ENCODE data around the gene KHDC4.

The KHDC4 gene

DNA sequence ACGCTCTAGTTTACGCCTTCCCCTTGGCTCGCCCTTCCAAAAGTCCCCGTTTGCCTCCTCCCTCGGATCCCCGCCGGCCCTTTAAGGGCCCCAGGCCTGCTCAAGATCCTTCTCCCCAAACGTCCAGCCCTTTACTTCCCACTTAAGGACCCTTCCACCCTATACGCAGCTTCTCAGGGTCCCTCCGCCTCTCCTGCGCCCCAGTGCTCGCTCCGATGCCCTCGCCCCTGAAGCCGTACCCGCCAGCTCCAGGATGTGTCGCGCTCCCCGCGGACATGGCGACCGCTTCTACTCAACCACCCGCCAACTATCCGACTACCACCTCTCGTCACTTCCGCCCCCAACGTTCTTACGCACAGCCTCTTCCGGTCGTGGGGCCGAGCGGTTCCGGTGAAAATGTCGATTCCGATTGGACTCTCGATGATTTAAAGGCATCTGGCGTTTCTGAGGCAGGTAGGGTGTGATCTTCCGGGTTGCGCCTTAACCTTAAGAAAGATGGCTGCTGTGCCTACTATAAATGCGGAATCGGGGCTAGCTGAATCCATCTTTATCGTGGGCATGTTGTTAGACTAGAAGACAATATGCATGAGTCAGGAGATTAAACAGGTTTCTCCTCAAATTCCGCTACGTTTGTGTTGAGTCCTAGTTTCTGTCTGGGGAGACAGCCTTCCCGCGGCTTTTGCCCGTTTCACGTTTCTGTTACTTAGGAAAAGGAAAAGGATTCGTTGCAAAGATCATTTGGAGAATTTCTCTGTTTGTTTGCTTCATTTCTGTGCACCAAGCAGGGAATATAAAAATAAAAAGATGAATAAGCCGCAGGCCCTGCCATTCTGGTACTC, at the start of gene KHDC4:
KHDC4 (minus strand) TSS at position 317 of the 839 bp plus-strand sequence; CDS start at position 277, 40 bp downstream.
- DNase-seq (ENCODE audit: low spot score), result peak; percentile 99

DNA sequence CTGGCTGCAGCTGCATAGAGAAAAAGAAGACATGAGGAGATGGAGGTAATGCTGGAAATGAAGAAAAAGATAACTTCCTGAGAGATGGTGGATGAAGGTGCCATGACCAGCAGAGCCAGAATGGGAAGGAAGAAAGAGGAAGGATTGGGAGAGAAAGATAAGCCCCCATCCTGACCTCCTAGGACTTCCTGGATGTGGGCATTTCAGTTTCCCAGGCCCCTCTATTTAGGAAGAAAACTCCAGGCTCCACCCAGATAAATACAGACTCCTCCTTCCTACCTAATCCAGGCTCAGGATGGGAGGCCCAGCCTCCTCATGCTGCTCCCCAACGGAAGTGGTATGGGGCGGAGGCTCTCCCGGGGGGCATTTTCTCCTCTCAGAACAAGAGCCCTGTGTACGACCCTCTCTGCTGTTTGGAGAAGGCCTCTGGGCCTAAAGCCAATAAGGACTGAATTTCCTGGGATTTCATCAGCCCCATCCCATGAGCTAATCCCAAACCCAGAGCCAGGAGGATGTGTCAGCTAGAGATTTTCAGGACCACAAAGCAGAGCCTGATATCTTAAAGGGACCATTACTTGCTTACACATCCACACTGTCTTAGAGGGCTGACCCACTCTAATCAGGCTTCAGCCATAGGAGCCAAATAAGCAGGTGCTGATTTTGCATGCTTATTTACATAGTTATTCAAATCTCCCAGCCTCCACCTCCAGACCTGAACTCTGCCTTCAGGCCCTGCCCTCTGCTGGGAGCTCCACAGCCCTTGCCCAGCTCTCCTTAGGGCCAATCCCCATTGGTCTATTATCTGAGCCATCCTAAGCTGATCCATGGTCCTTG, 49.2 kb upstream of the KHDC4 start:
- no peak for DNase-seq (ENCODE audit: low spot score)

DNA sequence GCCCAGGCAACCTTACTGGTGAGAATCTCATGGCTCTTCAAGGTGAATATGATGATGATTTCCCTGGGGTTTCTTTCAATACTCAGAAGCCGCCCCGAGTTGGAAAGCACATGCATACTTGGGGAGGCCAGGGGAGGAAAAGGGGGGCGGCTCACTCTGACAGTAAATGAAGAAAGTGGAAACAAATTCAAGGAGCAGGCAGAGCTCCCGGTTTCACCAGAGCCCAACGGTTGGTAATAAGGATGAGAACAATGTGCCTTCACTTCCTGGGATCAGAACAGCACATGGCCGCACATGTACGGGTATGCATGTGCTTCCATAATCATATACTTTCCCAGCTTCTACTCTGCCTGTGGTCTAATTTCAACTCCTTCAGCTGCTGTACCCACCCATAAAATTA, 47.9 kb upstream of the KHDC4 start:
- DNase-seq (ENCODE audit: low spot score), result no peak

DNA sequence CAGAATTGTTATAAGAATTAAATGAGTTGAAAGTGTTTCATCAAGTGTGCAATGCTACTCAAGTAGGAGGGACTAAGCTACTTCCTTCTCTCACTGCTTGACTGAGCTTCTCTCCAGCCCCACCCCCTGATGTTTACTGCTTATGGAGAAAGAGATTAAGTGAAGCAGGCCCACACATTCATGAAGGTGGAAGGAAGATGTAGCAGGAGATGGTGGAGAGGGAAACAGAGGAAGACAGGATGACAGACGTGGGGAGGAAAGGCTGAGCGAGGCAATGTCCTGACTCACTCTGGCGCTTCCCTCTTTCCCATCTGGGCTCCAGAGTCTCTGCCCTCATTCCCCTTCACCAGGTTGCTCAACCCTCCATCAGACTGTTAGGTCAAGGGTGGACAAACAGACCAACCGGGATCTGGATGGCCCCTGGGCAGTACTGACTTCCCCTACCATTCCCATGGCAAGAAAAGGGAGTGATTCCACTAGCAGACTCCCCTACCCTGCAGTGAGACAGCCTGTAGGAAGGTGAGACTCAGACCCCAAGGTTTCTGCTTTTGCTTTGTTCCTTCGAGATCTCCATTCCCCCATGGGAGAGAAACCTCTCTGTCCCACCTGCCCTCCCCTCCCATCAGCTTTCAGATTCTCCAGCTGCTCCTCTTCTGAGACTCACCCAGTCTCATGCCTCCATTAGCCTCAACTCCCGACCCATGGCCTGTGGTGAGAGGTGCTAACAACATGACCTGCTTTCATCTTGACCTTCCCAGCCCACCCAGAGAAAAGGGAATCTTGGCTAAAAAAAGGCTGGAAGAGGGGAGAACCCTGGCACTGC, 47.3 kb upstream of the KHDC4 start:
- no peak for DNase-seq (ENCODE audit: low spot score)

DNA sequence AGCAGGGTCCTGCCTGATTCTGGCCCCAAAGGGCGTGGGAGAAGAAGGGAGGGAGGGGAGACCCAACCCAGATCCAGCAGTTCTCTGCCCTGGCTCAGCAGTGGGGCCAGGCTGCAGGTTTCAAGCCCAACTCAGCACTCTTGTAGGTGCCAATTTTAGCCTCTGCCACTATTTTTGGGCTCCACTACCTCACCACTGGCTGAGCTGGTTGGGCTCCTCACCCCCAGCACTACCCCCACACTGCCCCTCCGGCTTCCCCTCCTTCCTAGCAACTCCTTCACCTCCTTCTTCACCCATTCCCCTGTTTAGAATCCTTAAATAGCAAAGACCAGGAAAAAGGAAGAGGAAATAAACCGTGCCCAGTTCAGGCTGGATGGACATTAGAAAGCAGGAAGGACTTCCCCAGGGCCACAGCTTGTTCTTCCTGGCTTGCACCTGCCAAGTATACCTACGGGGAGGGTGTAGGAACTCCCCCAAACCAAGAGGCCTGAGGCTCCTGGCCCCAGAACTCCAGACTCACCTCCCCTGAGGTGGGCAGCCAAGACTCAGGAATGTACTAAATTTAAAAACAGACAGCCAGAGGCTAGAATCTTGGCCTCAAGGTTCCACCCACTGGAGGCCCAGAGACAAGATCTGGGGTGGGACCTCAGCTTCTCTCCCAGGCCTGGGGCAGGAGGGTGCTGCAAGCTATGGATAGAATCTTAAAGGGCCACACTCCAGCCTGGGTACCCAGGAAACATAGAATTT, 45.6 kb upstream of the KHDC4 start:
- no peak for DNase-seq (ENCODE audit: low spot score)

DNA sequence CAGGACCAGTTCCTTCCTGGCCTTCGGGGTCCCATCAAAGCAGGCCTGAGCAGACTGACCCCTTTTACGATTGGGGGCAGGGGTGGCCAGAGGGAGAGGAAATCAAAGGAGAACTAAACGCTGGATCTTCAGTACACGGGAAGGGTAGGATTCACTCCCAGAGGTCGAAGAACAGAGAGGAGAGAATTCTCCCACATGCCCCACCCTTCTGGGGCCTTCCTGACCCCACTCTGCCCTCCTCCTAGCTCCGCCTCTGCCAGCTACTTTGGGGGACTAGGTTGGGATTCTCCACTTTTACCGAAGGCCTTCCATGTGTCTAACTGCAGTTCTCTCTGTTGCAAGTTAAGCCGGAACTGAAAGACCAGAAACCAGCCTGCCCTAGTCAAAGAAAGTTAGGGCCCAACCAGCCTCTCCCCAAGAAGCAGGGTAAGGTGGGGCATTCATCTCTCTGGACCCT, 44.8 kb upstream of the KHDC4 start:
- DNase-seq (ENCODE audit: low spot score), result no peak

DNA sequence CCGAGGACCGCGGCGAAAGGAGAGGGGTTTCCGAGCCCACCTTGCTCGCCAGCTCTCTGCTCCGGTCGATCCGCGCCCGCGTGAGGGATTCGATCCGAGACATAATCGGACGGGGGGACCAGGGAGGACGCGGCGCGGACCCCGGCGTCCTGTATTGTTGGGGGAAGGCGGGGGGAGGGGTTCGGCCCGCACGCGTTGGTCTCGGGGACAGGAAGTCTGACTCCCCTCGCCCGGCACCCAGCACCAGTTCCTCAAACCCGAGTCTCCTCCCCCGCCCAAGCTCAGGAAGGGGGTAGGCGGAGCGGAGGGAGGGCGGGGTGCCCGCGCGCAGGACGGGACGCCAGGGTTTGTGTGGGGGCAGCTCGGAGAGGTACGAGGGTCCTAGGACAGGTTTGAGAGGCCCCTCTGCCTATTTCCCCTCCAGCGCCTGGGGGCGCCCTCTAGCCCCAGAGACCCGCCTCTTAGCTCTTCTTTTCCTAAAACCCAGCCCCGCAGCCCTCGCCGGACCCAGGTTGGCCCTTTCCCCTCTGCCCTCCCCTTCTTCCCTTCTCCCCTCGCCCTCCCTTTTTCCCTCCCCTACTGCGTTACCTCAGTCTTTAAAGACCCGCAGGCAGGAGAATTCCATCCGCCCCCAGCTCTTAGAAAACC, 44.2 kb upstream of the KHDC4 start, which contains the start of gene ARHGEF2:
ARHGEF2 (minus strand) TSS at position 223 of the 648 bp plus-strand sequence; CDS start at position 103, 120 bp downstream.
- peak; percentile 77 for DNase-seq (ENCODE audit: low spot score)

DNA sequence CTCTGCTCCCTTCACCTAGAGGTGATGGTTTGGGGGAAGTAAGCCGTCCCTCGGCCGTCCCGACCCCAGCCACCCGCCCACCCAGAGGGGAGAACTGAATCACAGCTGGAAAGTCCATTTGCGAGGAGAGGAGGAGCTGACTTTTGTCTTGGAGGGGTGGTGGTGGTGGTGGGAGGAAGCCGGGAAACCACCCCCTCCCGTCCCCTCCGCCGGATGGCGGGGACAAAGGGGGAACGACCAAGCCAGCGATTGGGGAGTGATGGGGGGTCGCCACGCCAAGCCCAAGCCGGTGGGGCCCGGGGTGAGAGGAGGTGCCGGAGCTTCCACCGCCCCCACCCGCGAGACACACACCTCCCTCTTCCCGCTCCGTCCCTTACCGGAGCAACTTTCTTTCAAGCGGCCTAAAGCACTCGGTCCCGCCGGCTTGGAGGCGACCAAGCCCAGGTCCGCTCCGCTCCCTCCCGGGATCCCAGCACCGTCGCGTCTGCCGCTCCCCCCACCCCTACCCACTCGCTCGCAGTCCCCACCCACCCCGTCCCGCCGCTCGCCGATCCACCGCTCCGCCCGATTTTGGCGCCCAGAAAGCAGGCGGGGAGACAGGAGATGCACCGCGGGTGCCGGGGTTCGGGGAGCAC, 43.6 kb upstream of the KHDC4 start:
- no peak for DNase-seq (ENCODE audit: low spot score)

DNA sequence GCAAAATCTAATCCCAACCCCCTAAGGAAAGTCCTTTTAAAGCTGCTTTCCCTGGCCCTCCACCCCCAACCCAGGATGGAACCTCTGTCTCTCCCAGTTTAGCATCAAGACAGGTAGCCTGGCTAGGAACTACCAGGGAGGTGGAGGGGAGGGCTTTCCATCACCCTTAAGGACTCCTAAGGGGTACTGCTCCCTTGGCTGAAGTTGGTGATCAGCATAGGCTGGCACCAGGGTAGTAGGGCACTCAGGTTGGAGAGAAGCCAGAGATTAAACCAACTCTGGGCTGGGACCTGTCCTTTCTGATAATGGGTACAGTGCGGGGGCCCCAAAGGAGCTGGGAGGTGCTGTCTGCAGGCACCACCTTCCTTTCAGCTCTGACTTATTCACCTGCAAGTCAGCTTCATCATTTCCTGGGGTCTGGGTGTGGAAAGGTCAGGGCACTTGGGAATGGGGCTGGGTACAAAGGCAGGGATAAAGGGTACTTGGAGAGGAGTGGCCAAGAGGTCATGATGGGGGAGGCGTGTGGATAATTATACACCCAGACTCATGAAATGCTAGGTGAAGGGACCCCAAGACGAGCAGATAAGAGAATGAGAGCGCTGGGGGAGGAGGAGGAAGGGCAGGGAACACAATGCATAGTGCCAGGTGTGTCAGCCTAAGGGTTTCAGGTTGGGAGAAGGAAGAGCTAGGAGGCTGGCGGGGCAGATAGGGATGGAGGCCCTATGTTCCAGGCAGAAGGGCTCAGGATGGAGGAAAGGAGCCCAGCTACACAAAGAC, 42.9 kb upstream of the KHDC4 start:
- no peak for DNase-seq (ENCODE audit: low spot score)

DNA sequence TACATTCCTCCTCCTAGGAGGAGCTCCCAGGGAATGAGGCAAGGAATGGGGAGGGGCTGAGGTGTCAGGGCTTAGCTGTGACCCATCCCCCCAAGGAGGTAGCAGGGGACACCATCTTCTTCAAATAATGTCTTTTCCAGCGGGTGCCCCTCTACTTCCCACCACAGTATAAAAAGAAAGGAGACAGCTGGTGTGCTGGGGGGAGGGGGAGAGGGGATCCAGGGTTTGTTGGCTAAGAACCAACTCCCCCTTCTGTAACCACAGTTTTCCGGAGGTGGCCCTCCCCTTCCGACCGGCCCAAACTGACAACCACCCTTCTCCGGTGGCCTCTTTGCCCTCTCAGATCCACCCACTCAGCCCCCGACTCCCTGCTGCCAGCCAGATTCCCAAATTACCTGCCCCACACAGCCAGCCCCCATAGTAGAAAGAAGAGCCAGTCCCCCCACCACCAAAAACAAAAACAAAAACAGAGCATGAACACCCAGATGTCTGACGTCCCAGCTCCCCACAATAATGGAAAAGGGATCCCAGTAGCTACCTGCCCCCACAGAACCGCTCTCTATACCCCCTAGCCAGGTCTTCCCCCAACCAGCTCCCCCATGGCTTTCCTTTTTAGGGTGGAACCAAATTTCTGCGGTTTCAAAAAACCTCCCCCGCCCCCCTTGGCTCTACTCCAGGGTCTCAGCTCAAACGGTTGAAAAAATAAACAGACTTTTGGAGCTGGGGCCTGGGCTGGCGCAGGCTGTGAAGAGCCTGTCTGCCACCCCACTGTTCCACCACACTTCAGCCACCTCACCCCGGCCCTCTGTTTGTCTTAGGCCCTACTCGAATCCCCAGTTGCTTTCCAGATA, 42.1 kb upstream of the KHDC4 start:
- DNase-seq (ENCODE audit: low spot score), result no peak

DNA sequence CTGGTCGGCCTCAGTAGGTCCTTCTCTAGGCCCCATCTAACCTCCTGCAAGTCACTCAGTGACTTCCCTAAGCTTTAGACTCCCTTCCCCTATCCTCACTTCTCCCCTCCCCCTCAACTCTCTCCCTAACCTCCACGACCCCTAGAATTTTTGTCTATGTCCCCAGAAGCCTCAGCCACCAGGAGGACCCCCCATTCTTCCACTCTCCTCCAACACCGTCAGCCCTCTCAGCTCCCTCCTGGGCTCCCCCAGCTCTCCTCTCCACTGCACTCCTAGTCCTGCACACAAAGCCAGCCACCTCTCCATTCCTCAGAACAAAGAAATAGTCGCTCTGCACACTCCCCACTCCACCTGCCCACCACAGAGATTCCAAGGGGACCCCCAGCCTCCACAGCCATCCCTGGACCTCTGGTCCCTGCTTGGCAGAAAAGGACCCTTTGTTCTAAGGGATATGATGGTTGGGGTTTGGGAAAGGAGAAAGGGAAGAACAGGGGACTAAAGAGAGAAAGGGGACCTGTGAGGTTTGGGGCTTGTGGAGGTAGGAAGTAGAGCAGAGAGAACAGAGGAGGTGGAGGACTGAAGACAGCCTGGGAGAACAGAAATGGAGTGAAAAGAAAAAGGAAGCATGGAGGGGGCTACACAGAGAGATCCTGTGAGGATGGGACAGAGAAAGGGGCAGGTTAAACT, 41.3 kb upstream of the KHDC4 start:
- no peak for DNase-seq (ENCODE audit: low spot score)

DNA sequence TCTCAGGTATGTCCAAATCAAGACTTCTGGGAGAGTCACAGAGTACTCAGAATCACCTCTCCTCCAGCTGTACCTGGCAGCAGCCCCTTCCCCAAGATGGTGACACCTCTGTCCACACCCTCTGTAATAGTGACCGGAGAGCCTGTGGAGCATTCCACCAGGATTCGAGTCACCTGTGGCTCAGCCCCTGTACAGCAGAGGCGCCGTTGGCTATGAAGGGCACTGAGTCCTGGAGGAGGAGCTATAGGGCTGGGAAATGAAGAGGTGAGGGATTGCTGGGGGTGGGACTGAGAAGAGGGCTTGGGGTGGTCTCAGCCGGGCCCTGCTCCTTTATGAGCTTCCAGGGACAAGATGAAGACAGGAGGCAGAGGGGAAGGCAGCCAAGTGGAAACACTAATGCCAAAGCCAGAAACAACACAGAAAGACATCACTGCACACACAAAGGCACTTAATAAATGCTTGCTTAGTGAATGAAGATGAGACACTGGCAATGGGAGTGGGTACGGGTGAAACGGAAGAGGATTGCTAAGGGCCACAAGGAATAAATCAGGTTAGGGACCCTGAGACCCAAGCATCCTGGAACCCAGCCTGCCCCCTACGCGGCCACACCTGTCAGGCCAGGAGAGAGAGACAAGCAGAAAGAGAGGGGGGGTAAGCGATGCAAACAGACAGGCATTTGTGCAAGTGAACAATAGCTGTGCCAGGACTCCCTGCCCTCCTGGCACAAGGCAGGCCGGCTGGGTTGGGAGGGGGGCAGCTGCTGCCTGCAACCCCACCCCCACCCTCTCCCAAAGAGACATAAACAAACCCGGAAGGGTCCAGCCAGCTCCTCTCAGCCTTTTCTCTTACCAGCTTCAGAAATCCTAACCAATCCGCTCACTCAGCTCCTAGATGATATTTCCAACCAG, 40.2 kb upstream of the KHDC4 start:
- peak; percentile 93 for DNase-seq (ENCODE audit: low spot score)

DNA sequence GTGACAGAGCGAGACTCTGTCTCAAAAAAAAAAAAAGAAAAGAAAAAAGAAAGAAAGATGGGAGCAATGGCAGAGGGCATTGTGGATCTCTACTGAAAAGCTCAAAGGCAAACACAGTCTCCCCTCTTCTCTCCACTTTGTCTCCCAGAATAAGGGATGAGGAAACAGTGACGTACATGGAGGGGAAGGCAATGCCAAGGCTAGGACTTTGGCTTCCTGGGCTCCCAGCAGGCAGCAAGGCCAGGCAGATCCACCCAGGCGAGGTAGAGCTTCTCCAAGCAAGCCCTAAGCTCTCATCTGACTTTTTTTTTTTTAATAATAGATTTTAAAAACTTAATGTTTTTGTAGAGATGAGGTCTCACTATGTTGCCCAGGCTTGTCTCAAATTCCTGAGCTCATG, 39.5 kb upstream of the KHDC4 start:
- DNase-seq (ENCODE audit: low spot score), result no peak

DNA sequence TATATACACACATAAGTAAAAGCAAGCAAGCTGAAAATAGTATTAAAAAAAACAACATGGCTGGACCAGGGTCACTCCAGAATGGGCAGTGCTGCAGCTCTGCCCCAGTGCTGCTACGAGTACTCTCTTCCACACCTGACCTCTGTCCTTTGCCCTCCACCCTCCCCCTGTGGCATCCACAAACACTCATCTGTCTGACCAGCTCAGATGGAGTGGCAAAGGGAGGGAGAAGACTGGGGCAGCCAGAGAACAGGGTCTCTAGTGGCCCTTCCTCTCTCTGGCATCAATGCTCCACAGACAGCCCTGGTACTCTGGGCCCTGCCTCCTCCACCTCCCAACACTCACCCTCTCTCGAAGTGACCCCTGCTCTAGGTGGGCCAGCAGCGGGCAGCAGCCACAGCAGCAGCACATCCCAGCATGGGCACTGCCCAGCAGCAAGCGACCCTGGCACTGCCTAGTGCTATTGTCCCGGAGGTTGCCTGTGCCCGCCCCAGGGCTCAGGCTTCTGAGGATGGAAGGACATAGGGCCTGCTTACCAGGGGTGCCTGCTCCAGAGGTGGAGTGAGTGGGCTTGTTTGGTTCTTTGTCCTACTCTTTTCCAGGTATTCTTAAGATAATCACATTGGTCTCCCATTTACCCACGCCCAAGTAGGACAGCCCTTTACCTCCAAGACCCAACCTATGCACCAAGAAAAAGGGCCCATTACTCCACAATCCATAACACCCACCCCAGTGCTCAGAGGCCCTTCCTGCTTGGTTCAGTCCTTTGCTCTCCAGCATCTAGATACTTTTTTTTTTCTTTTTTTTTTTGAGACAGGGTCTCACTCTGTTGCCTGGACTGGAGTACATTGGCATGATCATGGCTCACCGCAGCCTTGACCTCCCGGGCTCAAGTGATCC, 37.9 kb upstream of the KHDC4 start:
- peak; percentile 80 for DNase-seq (ENCODE audit: low spot score)

DNA sequence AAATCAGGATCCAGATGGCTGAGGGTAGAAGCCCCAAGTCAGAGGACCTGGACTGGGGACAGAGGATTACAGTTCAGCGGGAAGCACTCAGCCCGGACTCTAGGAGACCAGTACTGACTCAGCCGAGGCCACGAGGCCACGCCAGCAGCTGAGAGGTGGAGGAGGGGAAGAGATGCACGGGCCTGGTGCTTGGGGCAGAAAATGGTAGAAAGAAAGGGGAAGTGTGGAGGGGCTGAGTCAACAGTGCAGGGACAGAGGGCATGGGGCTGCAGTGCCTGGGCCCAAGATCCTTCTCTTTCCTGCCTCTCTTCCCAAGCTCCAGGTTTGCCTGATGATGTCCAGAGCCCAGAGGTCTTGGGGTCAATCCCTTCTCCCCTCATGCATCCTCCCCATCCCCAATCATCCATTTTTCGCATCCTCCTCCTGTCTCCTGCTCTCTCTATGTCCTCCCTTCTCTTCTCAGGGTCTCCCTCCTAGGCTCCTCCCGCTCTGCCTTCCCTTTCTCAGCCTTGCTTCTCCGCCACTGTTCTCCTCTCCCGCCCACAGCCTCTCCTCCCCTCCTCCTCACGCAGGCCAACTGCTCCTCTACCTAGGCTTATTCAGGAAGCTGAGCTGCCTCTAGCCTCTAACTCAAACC, 36.4 kb upstream of the KHDC4 start:
- DNase-seq (ENCODE audit: low spot score), result peak; percentile 86

All from putamen (tissue), 1 donor.